ENCODE results near the gene PSMA3. TPM values are rescaled to one million over a fixed set of nuclear protein-coding genes. Genes with fewer than 3 reads are reported as not detected.

PSMA3 gene
- total RNA-seq, 4 donors from 2014 or later, result 55.1 to 70.8 (median 64.4) TPM

DNA sequence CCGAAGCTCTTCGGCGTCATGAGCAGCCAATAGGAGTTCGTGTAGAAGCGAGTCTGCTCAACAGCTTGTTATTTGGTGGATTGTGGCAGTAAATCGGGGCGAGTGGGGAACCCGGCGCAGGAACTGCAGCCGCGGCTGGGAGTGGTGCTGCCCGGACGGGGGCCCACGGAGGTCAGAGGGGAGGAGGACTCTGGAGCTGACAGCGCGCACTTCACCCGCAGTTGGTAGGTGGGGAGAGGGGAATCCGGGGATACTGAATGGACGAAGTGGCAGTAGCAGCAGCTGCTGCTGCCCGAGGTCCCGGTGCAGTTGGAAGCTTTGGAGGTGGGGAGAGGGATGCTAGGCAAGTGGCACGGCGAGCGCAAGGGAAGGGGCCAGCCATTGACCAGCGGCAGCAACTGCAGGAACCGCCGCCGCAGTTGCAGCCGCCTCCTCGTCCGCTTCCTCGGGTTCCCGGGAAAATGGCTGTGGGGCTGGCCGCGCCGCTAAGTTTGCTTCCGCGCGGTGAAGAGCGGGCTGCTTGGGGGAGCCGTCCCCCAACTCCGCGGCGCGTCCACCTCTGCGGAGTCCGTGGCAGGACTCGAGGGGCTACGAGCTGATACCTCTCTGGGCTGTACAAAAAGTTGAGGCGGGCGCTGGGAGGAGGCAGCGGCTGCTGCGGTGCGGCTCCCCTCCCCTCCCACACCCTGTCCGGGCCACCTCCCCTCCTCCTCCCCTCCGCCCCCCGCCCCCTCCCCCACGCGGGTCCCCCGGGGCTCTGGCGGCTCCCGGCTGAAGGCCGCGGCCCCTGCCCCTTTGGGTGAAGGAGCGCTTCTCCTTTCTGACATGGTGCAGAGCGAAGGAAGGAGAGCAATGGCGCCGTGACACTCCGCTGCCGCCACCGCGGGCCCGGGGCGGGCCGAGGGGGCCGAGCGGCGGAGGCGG is 54.1 kb downstream of the PSMA3 start, which contains the start of gene ARID4A:
Gene ARID4A, plus strand, starts transcription at position 79 of the 924 bp plus-strand sequence. CDS start 1,300 bp downstream, outside the sequence.
- 0% methylated on average over 31 to 52 of the region's 79 CpGs for WGBS, 2 donors
- intact Hi-C loops (cut with DNase I; ENCODE audit: low total_unique reads), result no loop called here
- TF ChIP-seq POLR2A (IDR thresholded peaks at IDR 0.05), result peak in 1 of 2 donors; percentile 48
- no peak for TF ChIP-seq CTCF (IDR thresholded peaks at IDR 0.05)
- peak; percentile 28 to 97 for DNase-seq (ENCODE audit: low spot score in 2 of 2)
- peak within 1 kb of the TSS; percentile 91 for H3K4me3 ChIP-seq (ENCODE audit: low read depth, poor library complexity, severe bottlenecking)

DNA sequence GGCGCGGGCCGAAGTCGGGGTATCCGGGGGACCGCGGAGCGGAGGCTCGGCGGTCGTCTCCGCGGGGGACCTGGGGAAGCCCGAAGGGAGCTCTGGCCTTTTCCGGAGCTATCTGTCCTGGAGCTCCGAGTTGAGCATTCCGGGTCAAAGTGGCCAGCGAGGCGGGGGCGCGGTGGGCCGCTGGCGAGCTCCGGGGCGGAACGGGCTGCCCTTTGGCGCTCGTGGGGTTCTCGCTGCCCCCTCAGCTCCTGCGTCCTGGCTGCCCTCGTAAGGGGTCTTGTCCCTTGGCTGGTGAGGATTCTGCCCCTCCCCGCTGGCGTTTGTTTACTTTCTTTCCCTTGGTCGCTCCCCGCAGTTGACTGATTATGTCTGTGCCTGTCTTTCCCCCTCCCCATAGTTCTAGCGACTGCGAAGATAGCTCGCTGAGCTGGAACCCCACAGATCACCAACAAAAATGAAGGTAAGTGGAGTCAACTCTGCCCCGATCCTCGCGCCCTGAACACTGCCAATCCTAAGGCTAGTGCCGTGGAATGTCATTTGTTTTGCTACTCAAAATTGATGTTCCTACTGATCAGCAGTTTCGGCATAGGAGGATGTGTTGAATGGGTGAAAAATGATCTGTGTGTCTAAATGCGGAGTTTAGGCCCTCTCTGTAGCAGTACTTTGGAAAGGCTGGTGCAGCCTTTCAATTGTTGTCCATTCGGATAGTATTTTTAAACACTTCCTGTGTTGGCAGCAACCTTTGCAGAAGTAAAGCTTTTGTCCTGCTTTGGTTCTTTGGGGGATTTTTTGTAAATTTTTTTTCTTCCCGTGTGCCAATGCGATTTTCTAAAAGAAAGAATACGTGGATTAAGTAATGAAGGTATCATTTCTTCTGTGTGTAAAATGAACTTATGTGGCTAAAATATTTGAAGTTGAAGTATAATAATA is 55.0 kb downstream of the PSMA3 start:
- WGBS, 2 donors, result 1 to 2% methylated on average over 34 to 40 of the region's 48 CpGs
- H3K4me3 ChIP-seq (ENCODE audit: low read depth, poor library complexity, severe bottlenecking), result peak overlapping the region; percentile 91
- intact Hi-C loops (cut with DNase I; ENCODE audit: low total_unique reads), result no loop called here
- peak; percentile 34 to 90 for DNase-seq (ENCODE audit: low spot score in 2 of 2)
- TF ChIP-seq POLR2A (IDR thresholded peaks at IDR 0.05), result no peak

DNA sequence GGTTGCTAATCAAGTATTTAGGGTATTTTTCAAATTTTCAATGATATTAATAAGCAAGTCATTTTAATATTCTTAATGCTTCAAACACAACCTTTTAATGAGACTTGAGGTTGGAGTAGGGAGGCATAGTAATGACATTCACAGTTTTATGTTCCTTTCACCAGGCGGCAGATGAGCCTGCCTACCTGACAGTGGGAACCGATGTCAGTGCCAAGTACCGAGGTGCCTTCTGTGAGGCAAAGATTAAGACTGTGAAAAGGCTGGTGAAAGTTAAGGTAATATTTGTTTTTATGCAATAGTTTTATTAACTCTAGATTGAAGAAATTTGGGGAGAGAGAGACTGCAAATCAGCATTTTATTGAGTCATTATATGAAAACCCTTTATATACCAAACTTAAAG is 56.8 kb downstream of the PSMA3 start:
- no peak for TF ChIP-seq POLR2A (IDR thresholded peaks at IDR 0.05)
- no peak for TF ChIP-seq CTCF (IDR thresholded peaks at IDR 0.05)
- intact Hi-C loops (cut with DNase I; ENCODE audit: low total_unique reads), result no loop called here
- H3K4me3 ChIP-seq (ENCODE audit: low read depth, poor library complexity, severe bottlenecking), result no peak overlapping the region
- no peak for DNase-seq (ENCODE audit: low spot score in 2 of 2)
- 83 to 91% methylated on average over 3 of the region's 3 CpGs for WGBS, 2 donors

- TF ChIP-seq POLR2A (IDR thresholded peaks at IDR 0.05), result no peak
- TF ChIP-seq CTCF (IDR thresholded peaks at IDR 0.05), result no peak
- H3K4me3 ChIP-seq (ENCODE audit: low read depth, poor library complexity, severe bottlenecking), result no peak overlapping the region
- WGBS, 2 donors, result 69 to 72% methylated on average over 2 of the region's 2 CpGs
- intact Hi-C loops (cut with DNase I; ENCODE audit: low total_unique reads), result no loop called here
- DNase-seq (ENCODE audit: low spot score in 2 of 2), result no peak
These were observed 61.1 kb downstream of the PSMA3 start for GRCh38 chr14:58305730-58306129.

DNA sequence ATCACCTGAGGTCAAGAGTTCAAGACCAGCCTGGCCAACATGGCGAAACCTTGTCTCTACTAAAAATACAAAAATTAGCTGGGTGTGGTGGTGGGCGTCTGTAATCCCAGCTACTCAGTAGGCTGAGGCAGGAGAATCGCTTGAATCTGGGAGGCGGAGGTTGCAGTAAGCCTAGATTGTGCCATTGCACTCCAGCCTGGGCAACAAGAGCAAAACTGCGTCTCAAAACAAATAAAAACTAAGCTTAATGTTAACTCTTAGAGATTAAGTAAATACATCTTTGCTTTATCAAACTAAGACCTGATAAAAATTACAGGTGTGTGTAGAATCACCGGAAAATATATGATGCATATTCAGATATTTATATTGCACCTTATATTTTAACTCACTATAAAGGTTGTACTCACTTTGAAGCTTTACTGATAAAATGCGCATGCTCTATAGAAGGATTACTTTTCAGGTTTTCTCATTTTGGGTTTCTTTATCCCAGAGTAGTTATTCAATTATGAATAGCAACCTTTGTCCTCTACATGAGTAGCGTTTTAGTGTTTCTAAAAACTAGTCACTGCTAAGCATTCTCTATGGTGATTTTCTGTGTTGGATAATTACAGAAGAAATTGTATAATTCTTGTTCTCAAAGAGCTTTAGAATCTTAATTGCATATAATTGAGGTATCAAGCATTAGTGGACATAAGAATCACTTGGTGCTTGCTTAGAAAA is 63.1 kb downstream of the PSMA3 start:
- DNase-seq (ENCODE audit: low spot score in 2 of 2), result no peak
- WGBS, 2 donors, result 93 to 95% methylated on average over 8 of the region's 8 CpGs
- intact Hi-C loops (cut with DNase I; ENCODE audit: low total_unique reads), result no loop called here
- TF ChIP-seq CTCF (IDR thresholded peaks at IDR 0.05), result no peak
- TF ChIP-seq POLR2A (IDR thresholded peaks at IDR 0.05), result no peak
- H3K4me3 ChIP-seq (ENCODE audit: low read depth, poor library complexity, severe bottlenecking), result no peak overlapping the region
